Activated CD8-positive, alpha-beta memory T cell treated with anti-CD3 and anti-CD28 coated beads, Interleukin-2, amount 50 U/mL, for 1 hour (primary cell): ENCODE results near the gene RNF180.

Source experiments
- DNase-seq: peaks from one replicate; pipeline ENCODE4 v3.0.0-alpha.2; 2020; ENCODE audit errors: extremely low read depth

The RNF180 gene, protein sequence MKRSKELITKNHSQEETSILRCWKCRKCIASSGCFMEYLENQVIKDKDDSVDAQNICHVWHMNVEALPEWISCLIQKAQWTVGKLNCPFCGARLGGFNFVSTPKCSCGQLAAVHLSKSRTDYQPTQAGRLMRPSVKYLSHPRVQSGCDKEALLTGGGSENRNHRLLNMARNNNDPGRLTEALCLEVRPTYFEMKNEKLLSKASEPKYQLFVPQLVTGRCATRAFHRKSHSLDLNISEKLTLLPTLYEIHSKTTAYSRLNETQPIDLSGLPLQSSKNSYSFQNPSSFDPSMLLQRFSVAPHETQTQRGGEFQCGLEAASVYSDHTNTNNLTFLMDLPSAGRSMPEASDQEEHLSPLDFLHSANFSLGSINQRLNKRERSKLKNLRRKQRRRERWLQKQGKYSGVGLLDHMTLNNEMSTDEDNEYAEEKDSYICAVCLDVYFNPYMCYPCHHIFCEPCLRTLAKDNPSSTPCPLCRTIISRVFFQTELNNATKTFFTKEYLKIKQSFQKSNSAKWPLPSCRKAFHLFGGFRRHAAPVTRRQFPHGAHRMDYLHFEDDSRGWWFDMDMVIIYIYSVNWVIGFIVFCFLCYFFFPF

DNA sequence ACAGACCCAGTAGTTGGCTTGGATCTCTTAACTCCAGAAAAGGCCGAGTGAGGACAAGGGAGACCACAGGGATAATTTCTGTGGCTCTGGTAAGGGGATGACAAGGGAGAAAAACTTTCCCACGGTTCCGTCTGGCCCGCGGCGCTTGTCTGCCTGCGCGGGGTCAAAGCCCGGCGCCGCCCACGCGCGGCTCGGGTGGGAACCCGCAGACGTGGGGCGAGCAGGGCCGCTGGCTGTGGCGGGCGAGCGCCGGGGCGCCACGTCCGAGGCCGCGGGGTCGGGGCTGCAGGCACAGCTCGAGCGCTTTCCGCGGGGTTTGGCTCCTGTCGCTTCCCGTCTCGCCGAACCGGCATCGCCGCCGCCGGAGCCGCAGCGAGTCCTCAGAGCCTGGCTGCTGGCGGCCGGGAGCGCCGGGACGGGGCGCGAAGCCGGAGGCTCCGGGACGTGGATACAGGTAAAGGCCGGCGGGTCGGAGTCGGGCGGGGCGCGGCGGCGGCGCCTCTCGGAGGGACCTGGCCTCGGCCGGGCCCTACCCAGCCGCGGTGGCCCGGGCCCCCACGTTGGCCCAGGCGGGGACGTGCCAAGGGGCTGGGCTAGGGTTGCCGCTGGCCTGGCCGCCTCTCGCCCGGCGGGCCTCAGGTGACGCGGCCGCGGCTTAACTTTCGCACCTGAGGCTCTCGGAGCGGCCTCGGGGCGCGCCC, at the start of gene RNF180:
TSS of gene RNF180 (plus strand) at position 344 of the 701 bp plus-strand sequence. CDS start 34,965 bp downstream, outside the sequence.
- DNase-seq: no peak

DNA sequence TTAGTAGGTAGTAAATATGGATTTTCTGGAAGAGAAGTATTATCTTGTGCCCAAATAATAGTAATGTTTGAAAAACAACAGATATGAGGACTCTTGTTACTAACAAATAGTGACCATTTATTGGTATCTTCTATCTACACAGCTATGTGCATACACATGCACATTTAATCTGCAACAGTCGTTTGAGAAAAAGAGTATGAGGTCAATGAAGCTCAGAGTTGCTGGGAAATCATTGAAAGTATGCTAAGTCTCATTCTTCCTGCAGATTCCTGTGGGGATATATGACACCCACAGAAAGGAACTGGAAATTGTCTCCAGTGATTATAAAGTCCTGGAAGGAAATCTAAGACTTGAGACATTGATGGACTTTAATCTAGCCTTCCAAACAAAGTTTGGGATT, 40.1 kb upstream of the RNF180 start:
- DNase-seq: no peak

DNA sequence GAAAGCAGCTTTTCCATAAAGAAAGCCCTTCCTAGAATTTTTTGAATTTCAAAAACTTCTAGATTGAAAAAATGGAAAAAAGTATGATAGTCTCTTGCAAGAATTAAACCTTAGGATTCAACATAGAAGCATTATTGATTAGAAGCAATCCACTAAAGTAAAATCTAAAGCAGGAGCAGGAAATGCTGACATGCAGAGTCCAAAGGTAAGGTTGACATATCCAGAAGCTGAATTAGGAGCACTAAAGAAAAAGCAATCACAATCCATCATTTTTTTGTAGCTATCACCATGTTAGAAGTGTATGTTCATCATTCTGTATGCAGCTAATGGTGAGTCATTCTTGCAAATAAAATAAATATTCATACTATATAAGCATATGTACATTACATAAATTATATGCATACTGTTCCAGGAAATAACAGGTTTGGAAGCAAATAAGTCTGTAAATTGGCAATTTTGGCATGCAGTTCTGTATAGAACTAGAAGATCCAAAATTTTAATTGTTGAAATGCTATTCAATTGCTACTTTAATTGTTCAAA, 39.4 kb upstream of the RNF180 start:
- no peak for DNase-seq

DNA sequence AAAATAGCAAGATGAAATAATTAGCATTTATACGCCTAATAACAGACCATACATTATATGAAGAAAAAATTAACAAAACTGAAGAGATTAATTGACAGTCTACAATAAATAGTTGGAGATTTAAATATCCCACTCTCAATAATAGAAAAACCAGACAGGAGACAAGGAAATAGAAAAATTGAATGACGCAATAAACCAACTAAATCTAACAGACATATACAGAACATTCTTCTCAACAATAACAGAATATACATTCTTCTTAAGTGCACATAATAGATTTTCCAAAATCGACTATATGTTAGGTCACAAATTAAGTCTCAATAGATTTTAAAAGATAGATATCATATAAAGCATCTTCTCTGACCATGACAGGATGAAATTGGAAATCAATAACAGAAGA, 25.6 kb upstream of the RNF180 start:
- DNase-seq: no peak

DNA sequence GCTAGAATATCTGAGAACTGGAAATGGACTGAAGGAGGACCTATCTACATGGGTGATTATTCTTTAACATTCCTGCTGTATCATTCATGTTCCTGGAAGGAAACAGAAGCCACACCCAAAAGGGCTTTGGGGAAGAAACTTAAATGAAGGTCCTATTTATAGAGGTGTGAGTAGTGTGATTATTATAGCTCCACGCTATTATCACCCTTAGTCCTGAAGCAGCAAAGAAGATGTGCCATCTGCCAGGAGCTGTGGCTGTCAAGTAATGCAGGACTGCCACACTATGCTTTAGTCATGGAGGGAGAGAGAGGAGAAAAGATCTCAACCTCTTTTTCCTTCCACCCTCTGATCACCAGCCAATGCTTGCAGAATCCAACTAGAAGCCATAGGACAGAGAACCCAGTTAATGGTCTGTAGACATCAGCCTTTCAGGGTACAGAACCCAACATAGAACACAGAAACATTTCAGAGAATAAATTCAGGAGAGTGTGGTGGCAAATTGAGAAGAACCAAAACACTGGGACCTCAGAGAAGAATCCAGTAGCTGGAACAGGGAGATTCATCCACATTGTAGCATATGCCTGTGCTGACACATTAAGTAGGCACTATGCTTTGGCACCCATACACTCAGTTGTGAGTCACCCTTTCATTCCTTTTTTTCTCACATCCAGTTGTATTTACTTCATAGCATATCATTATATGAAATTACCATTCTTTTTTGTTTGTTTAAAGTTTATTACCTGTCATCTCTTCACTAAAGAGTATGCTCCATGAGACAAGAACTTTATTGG, 21.0 kb upstream of the RNF180 start:
- no peak for DNase-seq

DNA sequence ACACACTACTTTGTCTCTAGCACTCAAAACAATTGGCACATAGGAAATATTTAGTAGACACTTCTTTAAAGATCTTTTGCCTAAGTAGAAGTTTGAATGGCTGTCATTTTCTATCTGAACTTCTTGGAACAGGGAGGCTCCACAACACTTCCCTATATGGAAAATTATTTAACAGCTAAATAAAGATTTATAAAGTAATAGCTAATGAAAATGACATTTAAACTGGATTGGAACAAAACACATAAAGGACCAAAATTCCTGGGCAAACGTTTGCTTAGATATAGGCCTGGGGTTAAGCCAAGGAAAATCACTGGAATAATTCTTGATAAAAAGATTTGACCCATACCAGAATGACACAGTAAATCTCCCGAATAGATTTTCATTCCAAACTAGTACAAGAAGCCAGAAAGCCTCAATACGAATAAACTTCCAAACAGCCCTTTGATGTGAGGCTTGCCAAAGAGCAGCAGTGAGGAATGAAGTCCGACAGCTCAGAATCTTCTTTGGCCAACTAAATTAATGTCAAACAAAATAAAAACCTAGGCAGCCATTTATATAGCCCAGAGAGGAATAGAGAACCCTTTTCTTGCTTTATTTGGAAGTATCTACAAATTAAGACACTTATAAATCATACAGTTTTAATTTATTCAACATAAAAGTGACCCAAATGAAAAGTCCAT, 20.3 kb upstream of the RNF180 start:
- DNase-seq: no peak

DNA sequence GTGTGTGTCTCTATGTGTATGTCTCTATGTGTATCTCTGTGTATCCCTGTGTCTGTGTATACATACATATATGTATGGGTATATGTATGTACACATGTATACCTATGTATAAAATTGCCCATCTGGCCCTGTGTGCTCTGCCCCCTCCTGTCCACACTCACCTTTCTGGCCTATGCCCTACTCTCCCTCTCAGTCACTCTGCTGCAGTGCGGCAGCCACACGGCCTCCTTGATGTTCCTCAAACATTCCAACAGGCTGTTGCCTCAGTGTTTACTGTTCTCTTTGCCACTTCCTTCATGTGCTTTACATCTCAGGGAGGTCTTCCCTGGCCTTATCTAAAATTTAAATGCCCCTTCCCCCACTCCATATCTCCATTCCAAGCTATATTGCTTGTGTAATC, 18.3 kb upstream of the RNF180 start:
- DNase-seq: no peak

DNA sequence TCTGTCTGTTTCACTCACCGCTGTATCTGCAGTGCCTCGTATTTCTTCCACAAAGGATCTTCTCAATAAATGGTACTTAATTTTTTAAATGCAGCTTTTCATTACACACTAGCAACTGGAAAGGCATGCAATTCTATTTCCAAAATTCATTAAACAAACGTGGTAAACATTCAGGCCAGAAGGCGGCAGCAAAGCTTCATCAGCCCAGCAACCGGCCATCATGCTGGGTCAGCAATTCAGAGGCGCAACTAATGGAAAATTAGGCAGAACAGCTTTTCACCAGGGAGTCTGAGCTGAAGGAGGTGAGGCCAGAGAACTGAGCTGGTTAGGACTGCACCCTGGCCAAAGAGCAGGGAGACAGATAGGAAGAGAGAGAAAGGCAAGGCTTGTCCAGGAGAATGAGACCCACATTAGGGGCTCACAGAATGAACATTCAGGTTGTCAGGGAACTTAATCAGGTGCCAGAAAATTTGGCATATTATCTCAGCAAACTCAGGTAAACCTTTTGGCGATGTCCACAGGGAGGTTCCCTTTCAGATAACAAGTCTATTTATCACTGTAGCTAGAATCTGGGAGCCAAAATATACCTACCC, 17.7 kb upstream of the RNF180 start:
- no peak for DNase-seq

DNA sequence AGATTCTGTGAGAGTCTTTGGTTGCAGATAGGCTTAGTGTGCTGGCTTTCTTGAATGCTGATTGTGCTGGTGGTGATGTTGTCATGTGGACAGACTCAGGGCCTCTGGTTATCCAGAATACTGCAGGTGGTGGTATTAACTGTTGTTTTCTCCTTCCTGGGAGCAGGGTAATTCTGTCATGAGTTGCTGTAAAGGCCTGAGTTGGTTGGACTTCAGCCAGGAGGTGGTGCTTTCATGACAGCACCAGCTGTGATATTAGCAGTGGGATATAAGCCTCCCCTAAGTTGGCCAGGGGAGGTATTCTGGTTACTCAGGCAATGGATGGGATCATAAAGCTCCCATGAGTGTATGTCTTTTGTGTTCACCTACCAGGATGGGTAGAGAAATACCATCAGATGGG, 16.4 kb upstream of the RNF180 start:
- no peak for DNase-seq

DNA sequence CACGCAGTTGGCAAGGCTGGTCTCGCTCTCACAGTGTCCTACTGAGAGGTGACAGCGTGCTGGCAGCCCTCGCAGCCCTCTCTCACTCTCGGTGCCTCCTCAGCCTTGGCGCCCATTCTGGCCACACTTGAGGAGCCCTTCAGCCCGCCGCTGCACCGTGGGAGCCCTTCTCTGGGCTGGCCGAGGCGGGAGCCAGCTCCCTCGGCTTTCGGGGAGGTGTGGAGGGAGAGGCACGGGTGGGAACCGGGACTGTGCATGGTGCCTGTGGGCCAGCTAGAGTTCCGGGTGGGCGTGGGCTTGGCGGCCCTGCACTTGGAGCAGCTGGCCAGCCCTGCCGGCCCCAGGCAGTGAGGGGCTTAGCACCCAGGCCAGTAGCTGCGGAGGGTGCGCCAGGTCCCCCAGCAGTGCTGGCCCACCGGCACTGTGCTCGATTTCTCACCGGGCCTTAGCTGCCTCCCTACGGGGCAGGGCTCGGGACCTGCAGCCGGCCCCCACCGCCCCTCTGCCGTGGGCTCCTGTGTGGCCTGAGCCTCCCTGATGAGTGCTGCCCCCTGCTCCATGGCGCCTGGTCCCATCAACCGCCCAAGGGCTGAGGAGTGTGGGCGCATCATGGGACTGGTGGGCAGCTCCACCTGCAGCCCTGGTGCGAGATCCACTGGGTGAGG, 15.7 kb upstream of the RNF180 start:
- no peak for DNase-seq

DNA sequence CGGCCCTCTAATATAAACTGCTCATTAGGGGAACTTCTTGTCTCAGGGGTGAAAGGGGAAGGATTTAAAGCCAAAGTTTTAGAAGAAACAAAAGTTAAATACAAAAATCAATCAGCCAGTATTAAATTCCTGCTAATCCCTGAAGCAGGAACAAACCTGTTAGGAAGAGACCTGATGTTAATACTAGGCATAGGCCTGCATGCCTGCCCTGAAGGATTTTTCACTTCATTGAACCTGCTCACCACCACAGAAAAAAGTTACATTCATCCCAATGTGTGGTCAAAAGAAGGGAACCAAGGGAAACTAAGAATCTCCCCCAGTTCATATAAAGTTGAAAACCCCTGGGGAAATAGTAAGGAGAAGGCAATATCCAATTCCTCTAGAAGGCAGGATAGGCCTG, 9.4 kb upstream of the RNF180 start:
- no peak for DNase-seq

DNA sequence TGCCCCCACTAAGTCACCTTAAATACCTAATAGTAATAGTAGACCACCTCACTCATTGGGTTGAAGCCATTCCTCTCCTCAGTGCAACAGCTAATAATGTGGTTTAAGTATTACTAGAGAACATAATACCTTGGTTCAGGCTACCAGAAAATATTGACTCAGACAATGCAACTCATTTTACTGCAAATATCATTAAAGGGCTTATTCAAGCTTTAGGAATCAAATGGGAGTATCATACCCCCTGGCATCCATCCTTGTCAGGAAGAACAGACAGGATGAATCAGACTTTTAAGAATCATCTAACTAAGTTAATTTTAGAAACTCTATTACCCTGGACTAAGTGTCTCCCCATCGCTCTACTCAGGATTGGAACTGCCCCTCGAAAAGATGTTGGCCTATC, 6.8 kb upstream of the RNF180 start:
- no peak for DNase-seq

DNA sequence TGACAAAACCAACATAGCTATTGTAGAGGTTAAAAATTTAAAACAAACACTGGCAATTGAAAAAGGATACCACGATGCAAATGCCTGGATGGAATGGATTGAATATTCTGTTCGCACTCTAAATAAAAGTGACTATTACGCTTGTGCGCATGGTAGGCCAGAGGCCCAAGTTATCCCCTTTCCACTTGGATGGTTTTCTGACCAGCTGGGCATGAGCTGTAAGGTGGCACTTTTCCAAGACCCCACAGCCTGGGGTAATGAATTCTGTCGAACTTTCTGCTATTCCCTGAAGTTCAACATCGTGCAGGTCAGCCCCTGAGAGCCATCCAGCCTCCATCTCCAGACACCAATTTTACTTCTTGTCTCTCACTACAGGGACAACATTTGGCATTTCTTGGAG, 5.4 kb upstream of the RNF180 start:
- DNase-seq: no peak

DNA sequence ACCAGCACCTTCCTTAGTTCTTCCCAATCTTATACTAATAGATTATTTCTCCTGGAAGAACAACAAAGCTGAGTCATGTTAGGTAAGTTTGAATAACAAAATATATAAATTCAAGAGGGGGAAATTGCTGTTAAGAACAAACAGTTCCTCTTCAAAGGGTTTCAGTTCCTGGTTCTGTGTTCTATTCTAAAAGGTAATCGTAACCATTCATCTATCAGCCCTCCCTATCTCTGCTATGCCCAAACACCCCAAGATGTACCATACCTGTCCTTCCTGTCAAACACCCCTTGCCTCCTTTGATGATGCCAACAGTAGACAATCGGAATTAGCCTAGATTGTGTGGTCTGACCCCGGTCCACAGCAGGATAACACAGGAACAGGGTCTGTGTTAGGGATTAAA, 4.2 kb upstream of the RNF180 start:
- DNase-seq: no peak

DNA sequence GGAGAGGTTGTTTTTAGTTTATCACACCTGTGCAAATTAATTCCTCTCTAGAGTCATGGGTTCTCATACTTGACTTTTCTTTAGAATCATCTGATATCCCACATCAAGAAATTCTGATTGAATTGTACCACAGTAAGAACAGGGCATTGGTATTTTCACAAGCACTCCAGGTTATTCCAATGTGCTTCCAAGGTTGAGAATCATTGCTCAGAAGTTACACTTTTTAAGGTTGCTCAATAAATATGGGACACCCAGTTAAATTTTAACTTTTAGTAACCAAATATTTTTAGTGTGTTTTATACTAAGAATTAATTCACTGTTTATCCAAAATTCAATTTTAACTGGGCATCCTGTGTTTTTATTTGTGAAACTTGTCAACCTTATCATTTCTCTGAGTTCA, 2.5 kb upstream of the RNF180 start:
- no peak for DNase-seq

DNA sequence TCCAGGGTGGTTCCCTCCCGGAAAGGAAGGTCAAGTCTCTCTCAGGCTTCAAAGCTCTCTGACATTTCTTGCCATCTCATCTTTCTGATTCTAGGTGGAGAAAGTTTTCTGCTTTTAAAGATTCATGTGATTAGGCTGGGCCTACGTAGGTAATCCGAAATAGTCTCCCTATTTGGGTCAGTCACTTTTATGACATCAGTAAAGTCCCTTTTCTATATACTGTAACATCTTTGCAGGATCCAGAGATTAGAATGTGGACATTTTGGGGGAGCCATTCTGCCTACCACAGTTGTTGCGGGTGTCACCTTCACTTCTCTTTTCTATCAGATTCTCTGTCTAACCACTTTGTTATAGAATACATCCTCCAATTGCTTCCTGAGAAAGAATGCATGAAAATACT, 1.9 kb upstream of the RNF180 start:
- no peak for DNase-seq

DNA sequence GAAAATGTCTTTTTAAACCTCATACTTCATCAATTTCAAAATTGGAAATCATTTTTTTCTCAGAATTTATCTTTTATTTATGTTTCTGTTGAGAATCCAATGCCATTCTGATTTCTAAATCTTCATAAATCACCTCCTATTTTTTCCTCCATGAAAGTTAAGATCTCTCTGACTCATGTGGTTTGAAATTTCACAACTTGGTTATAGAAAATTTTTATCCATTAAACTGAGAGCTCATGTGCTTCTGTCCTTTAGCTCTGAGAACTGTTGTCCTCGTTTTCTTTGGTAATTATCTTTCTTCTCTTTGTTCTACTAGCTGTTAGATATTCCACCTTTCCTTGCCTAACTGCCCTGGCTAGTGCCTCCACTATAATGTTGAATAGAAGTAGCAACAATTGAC, 1.5 kb upstream of the RNF180 start:
- no peak for DNase-seq

DNA sequence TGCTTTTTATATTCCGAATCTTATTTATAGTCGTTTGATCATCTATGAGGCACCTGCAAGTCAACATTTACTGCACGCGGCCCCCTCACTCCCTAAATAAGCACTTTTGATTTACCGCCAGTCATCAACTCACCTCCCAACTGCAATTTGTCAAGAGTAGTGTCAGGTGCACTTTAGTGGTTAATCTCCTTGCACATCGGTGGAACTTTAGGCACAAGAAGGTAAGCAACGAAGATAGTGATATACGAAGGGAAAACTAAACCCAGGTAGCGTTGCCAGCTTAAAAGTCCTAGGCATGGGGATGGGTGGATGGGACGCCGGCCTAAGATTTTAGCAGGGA, 513 bp upstream of the RNF180 start:
- DNase-seq: no peak

DNA sequence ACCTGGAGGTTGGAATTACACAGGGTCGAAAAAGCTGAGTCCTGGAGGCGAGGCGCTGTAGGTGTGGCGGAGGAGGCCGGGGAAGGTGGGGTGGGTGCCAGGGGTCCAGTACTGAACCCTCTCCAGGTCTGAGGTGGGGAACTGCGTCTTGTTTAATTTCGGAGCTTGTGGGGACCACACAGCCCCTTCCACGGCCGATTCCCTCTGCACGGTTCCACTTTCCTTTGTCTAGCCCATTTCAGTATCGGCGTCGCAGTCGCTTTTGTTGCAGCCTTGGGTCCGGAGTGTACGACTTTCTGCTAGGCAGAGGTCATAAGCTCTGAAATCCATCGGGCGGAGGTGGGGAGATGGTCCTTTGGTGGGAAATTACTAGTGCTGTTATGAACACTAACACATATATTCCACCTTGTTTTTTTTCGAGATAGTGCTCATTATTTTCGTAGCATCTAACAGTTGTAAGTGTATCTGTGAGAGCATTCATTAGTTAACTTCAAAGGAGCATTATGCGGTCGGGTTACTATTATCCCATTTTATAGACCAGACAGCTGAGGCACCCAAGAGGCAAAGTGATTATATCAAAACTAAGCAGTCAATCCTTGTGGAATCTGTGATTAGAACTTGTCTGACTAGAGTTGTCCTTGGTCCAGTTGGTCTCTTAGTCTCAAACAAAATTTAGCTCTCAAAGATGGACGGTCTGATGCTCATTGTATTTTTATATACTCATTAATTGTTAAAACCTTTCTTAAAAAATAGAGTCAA, 737 bp downstream of the RNF180 start:
- no peak for DNase-seq

DNA sequence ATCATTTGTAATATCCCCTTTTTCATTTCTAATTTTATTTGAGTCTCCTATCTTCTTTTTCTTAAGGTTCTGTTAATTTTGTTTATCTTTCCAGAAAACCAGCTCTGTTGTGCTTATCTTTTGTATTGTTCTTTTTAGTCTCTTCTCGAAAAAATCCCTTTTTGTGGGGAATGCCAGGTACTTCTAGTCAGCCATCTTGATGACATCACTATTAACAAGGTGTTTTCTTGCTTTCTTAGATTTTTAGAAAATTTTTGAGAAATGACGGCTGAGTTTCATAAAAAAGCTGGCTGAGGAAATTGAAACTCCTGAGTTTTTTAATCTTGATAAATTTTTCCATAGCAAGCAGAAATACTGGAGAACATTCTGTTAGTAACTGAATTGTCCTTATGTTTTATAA, 10.7 kb downstream of the RNF180 start:
- DNase-seq: no peak
